WTC11 (cell line): Measurements from ENCODE around the gene SCD5. TPM values are rescaled to one million over a fixed set of nuclear protein-coding genes. Genes with fewer than 3 reads are reported as not detected.

Experiments used
- ATAC-seq: fragments of 200-7000 bp; cut with Tn5 transposase; 2 replicates; pipeline ENCODE4 v1.10.0; 2021; ENCODE audit warnings: mild to moderate bottlenecking, moderate library complexity
- CTCF ChIA-PET: fragments of 300-600 bp; sonication (Branson Sonifier 250); formaldehyde crosslinking; loops from one replicate; lab custom pipeline; 2021; ENCODE audit warnings: antibody characterized with exemption; lab: Charles Lee
- POLR2A ChIA-PET: fragments of 350-600 bp; sonication (Branson Sonifier 250); formaldehyde crosslinking; loops from one replicate; lab custom pipeline; 2021; ENCODE audit warnings: antibody characterized with exemption; lab: Charles Lee
- DNase-seq: peaks from one replicate; pipeline ENCODE4 v3.0.0; 2021; ENCODE audit warnings: low spot score
- H3K27ac Mint-ChIP-seq: 2 replicates; pipeline ENCODE4 v1.8.0; 2021; ENCODE audit warnings: mixed read lengths
- H3K27me3 Mint-ChIP-seq: 2 replicates; pipeline ENCODE4 v1.8.0; 2021; ENCODE audit warnings: low read depth, mild to moderate bottlenecking, moderate library complexity, mixed read lengths
- H3K36me3 Mint-ChIP-seq: 2 replicates; pipeline ENCODE4 v1.8.0; 2021; ENCODE audit warnings: mixed read lengths
- H3K4me1 Mint-ChIP-seq: 2 replicates; pipeline ENCODE4 v1.8.0; 2022; ENCODE audit warnings: mixed read lengths
- H3K4me3 Mint-ChIP-seq: 2 replicates; pipeline ENCODE4 v1.8.0; 2021; ENCODE audit warnings: mild to moderate bottlenecking, moderate library complexity, mixed read lengths
- H3K9me3 Mint-ChIP-seq: 2 replicates; pipeline ENCODE4 v1.8.0; 2021; ENCODE audit warnings: mixed read lengths
- CREB1 ChIP-seq: sonication (generic); formaldehyde crosslinking; IDR thresholded peaks from 2 replicates; pipeline ENCODE4 v1.8.0; 2023; ENCODE audit warnings: mild to moderate bottlenecking, missing genetic modification reagents
- CREM ChIP-seq: sonication (generic); formaldehyde crosslinking; IDR thresholded peaks from 2 replicates; pipeline ENCODE4 v1.8.1; 2022; ENCODE audit warnings: mild to moderate bottlenecking, missing genetic modification reagents, moderate library complexity
- EMX1 ChIP-seq: fragments of 250-450 bp; sonication (Bioruptor Pico); IDR thresholded peaks from 2 replicates; pipeline ENCODE4 v1.8.0; 2021; ENCODE audit warnings: mild to moderate bottlenecking
- ESRRA ChIP-seq: sonication (generic); formaldehyde crosslinking; IDR thresholded peaks from 2 replicates; pipeline ENCODE4 v1.8.1; 2022; ENCODE audit warnings: mild to moderate bottlenecking, missing genetic modification reagents, borderline replicate concordance
- ETV6 ChIP-seq: sonication (generic); formaldehyde crosslinking; IDR thresholded peaks from 2 replicates; pipeline ENCODE4 v1.8.1; 2022; ENCODE audit warnings: mild to moderate bottlenecking, missing genetic modification reagents
- FOXK1 ChIP-seq: sonication (generic); formaldehyde crosslinking; IDR thresholded peaks from 2 replicates; pipeline ENCODE4 v1.8.0; 2022; ENCODE audit warnings: mild to moderate bottlenecking, moderate library complexity, missing genetic modification reagents
- FOXP1 ChIP-seq: sonication (generic); formaldehyde crosslinking; IDR thresholded peaks from 2 replicates; pipeline ENCODE4 v1.8.0; 2022; ENCODE audit warnings: missing genetic modification reagents, mild to moderate bottlenecking, moderate library complexity, borderline replicate concordance
- JAZF1 ChIP-seq: fragments of 250-450 bp; sonication (Bioruptor Pico); IDR thresholded peaks from 2 replicates; pipeline ENCODE4 v1.9.0; 2021; ENCODE audit warnings: moderate library complexity, mild to moderate bottlenecking, inconsistent platforms
- JUN ChIP-seq: sonication (generic); formaldehyde crosslinking; IDR thresholded peaks from 2 replicates; pipeline ENCODE4 v1.8.0; 2023; ENCODE audit warnings: mild to moderate bottlenecking, missing genetic modification reagents
- NFYB ChIP-seq: sonication (generic); formaldehyde crosslinking; conservative IDR thresholded peaks from 2 replicates; pipeline ENCODE4 v1.8.0; 2022; ENCODE audit warnings: low read depth, missing genetic modification reagents
- NR1H2 ChIP-seq: sonication (generic); formaldehyde crosslinking; IDR thresholded peaks from 2 replicates; pipeline ENCODE4 v1.9.0; 2021; ENCODE audit warnings: mild to moderate bottlenecking, moderate library complexity, missing genetic modification reagents
- SOX15 ChIP-seq: fragments of 250-450 bp; sonication (Bioruptor Pico); IDR thresholded peaks from 2 replicates; pipeline ENCODE4 v1.9.0; 2021; ENCODE audit warnings: mild to moderate bottlenecking
- TCF7 ChIP-seq: sonication (generic); formaldehyde crosslinking; IDR thresholded peaks from 2 replicates; pipeline ENCODE4 v1.8.0; 2022; ENCODE audit warnings: mild to moderate bottlenecking, low read depth, missing genetic modification reagents, moderate library complexity
- ZNF138 ChIP-seq: sonication (generic); formaldehyde crosslinking; conservative IDR thresholded peaks from 2 replicates; pipeline ENCODE4 v1.8.1; 2022; ENCODE audit warnings: mild to moderate bottlenecking, moderate library complexity, missing genetic modification reagents
- ZNF263 ChIP-seq: sonication (generic); formaldehyde crosslinking; IDR thresholded peaks from 2 replicates; pipeline ENCODE4 v1.8.1; 2022; ENCODE audit warnings: low read depth, mild to moderate bottlenecking, moderate library complexity, missing genetic modification reagents
- ZNF423 ChIP-seq: fragments of 250-450 bp; sonication (Bioruptor Pico); IDR thresholded peaks from 2 replicates; pipeline ENCODE4 v2.1.2; 2022; ENCODE audit warnings: mild to moderate bottlenecking, moderate library complexity
- total RNA-seq: library from RNA; stranded (reverse); gene quantifications from 3 replicates; pipeline ENCODE4 v1.2.3, GENCODE V29; 2021
- TF ChIP-seq, protein P1 (sequence below): sonication (generic); formaldehyde crosslinking; IDR thresholded peaks from 2 replicates; pipeline ENCODE4 v1.8.0; 2022; ENCODE audit warnings: mild to moderate bottlenecking, missing genetic modification reagents
- TF ChIP-seq, protein P2 (sequence below): fragments of 250-450 bp; sonication (Bioruptor Pico); IDR thresholded peaks from 2 replicates; pipeline ENCODE4 v1.9.0; 2021; ENCODE audit warnings: mild to moderate bottlenecking
- TF ChIP-seq, protein P3 (sequence below): sonication (generic); formaldehyde crosslinking; IDR thresholded peaks from 2 replicates; pipeline ENCODE4 v1.8.1; 2023; ENCODE audit warnings: mild to moderate bottlenecking, missing genetic modification reagents
- TF ChIP-seq, protein P4 (sequence below): sonication (generic); formaldehyde crosslinking; IDR thresholded peaks from 2 replicates; pipeline ENCODE4 v1.8.1; 2022; ENCODE audit warnings: missing genetic modification reagents, borderline replicate concordance
- TF ChIP-seq, protein P5 (sequence below): fragments of 250-450 bp; sonication (Bioruptor Pico); conservative IDR thresholded peaks from 2 replicates; pipeline ENCODE4 v1.9.0; 2021; ENCODE audit warnings: mild to moderate bottlenecking
- TF ChIP-seq, protein P6 (sequence below): sonication (generic); formaldehyde crosslinking; IDR thresholded peaks from 2 replicates; pipeline ENCODE4 v1.8.0; 2023; ENCODE audit warnings: missing genetic modification reagents
- TF ChIP-seq, protein P7 (sequence below): sonication (generic); formaldehyde crosslinking; IDR thresholded peaks from 2 replicates; pipeline ENCODE4 v1.8.1; 2023; ENCODE audit warnings: mild to moderate bottlenecking, moderate library complexity, missing genetic modification reagents

The SCD5 gene
- total RNA-seq, 1 experiment from 2014 or later, result 6.3 TPM

DNA sequence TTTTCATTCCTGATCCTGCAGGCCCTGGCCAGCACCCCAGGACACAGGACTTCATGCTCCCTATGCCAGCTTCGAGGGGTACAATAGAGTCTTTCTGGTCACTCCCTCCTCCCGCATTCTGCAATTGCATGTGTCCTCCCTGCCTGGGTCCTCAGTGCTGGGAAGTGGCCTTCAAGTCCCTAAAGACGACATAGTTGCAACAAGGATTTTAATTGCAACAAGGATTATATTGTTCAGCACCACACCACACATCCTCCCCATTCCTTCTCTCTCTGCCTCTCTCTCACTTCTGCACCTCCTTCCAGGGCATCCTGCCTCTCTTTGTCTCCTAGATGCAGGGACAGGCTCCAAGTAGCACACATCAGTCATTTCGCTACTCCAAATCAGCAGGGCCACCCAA lies 25.5 kb downstream of the SCD5 start:
- no peak for ATAC-seq
- CTCF ChIA-PET, result no interaction called here
- TF ChIP-seq ETV6 (CRISPR knock-in tag) (no peak), CREB1 (CRISPR knock-in tag) (no peak), JAZF1 (CRISPR knock-in tag) (no peak), FOXK1 (CRISPR knock-in tag) (no peak), ESRRA (CRISPR knock-in tag) (no peak), TCF7 (CRISPR knock-in tag) (no peak), NFYB (CRISPR knock-in tag) (no peak), ZNF423 (CRISPR knock-in tag) (no peak)
- TF ChIP-seq, protein P1, sequence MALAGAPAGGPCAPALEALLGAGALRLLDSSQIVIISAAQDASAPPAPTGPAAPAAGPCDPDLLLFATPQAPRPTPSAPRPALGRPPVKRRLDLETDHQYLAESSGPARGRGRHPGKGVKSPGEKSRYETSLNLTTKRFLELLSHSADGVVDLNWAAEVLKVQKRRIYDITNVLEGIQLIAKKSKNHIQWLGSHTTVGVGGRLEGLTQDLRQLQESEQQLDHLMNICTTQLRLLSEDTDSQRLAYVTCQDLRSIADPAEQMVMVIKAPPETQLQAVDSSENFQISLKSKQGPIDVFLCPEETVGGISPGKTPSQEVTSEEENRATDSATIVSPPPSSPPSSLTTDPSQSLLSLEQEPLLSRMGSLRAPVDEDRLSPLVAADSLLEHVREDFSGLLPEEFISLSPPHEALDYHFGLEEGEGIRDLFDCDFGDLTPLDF (CRISPR knock-in tag), result no peak
- TF ChIP-seq, protein P2, sequence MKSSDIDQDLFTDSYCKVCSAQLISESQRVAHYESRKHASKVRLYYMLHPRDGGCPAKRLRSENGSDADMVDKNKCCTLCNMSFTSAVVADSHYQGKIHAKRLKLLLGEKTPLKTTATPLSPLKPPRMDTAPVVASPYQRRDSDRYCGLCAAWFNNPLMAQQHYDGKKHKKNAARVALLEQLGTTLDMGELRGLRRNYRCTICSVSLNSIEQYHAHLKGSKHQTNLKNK (CRISPR knock-in tag), result no peak
- TF ChIP-seq, protein P3, sequence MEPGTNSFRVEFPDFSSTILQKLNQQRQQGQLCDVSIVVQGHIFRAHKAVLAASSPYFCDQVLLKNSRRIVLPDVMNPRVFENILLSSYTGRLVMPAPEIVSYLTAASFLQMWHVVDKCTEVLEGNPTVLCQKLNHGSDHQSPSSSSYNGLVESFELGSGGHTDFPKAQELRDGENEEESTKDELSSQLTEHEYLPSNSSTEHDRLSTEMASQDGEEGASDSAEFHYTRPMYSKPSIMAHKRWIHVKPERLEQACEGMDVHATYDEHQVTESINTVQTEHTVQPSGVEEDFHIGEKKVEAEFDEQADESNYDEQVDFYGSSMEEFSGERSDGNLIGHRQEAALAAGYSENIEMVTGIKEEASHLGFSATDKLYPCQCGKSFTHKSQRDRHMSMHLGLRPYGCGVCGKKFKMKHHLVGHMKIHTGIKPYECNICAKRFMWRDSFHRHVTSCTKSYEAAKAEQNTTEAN, result no peak
- TF ChIP-seq, protein P4, sequence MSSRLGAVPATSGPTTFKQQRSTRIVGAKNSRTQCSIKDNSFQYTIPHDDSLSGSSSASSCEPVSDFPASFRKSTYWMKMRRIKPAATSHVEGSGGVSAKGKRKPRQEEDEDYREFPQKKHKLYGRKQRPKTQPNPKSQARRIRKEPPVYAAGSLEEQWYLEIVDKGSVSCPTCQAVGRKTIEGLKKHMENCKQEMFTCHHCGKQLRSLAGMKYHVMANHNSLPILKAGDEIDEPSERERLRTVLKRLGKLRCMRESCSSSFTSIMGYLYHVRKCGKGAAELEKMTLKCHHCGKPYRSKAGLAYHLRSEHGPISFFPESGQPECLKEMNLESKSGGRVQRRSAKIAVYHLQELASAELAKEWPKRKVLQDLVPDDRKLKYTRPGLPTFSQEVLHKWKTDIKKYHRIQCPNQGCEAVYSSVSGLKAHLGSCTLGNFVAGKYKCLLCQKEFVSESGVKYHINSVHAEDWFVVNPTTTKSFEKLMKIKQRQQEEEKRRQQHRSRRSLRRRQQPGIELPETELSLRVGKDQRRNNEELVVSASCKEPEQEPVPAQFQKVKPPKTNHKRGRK (CRISPR knock-in tag), result no peak
- TF ChIP-seq, protein P5, sequence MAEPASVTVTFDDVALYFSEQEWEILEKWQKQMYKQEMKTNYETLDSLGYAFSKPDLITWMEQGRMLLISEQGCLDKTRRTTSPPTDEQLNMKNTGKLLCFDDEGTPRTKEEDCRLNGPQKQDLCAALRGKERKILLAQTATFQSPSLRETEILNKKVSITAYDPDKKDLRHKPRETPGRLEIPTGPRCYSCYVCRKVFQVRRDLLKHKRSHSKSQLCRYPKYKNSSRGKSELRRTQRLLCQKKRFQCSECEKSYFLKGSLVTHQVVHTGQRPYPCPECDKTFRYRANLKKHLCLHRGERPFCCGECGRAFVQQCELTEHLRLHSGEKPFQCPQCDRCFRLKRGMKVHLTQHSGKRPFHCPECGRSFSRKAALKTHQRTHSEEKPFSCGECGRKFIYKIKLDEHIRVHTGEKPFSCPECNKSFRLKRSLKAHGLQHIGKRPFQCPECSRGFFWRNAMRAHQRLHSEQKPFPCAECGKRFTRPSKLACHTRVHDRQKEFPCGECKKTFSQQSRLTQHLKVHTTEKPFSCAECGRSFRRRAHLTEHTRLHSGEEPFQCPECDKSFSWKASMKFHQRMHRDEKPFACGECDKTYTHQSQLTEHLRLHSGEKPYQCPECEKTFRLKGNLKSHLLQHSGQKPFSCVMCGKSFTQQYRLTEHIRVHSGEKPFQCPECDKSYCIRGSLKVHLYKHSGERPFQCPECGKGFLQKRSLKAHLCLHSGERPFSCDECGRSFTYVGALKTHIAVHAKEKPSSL (CRISPR knock-in tag), result no peak
- TF ChIP-seq, protein P6, sequence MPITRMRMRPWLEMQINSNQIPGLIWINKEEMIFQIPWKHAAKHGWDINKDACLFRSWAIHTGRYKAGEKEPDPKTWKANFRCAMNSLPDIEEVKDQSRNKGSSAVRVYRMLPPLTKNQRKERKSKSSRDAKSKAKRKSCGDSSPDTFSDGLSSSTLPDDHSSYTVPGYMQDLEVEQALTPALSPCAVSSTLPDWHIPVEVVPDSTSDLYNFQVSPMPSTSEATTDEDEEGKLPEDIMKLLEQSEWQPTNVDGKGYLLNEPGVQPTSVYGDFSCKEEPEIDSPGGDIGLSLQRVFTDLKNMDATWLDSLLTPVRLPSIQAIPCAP, result no peak
- Mint-ChIP-seq H3K27me3 (peaks cover 10% of the 10 kb centered on the region), H3K27ac (no peak overlapping the region), H3K4me3 (no peak overlapping the region), H3K4me1 (no peaks in the 10 kb centered on the region), H3K9me3 (no peaks in the 10 kb centered on the region), H3K36me3 (no peaks in the 10 kb centered on the region)
- DNase-seq, result no peak
- POLR2A ChIA-PET, result no interaction called here

DNA sequence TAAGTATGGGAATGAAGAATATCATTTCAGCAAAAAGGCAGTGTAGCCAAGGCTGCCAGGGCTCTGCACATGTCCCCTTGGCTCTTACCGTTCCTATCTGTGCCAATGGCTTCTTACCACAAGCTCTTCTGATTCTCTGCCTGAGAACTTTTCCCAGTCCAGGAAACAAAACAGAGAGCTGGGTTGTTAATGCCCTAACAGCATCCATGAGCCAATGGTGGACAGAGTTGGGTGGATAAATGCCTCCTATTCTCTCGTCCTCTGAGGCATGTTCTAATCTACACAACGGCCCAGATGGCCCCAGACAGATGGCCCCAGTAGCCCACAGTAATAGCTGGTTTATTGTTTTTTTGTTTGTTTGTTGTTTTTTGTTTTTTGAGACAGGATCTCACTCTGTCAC lies 28.0 kb downstream of the SCD5 start:
- no peaks in the 10 kb centered on the region for H3K4me1 Mint-ChIP-seq
- ChIA-PET CTCF (interaction anchor here (1.7 kb wide), 1 partner anchor 32 kb away, joined by 5 read pairs; no protein-coding TSS in a partner anchor), POLR2A (interaction anchor here (0.6 kb wide), 1 partner anchor 198 kb away, joined by 3 read pairs; no protein-coding TSS in a partner anchor)
- H3K27ac Mint-ChIP-seq, result no peak overlapping the region
- no peak overlapping the region for H3K4me3 Mint-ChIP-seq
- H3K36me3 Mint-ChIP-seq, result peaks cover 8% of the 10 kb centered on the region
- no peak for ATAC-seq
- DNase-seq, result no peak
- H3K9me3 Mint-ChIP-seq, result peaks cover 14% of the 10 kb centered on the region
- TF ChIP-seq, protein P7, sequence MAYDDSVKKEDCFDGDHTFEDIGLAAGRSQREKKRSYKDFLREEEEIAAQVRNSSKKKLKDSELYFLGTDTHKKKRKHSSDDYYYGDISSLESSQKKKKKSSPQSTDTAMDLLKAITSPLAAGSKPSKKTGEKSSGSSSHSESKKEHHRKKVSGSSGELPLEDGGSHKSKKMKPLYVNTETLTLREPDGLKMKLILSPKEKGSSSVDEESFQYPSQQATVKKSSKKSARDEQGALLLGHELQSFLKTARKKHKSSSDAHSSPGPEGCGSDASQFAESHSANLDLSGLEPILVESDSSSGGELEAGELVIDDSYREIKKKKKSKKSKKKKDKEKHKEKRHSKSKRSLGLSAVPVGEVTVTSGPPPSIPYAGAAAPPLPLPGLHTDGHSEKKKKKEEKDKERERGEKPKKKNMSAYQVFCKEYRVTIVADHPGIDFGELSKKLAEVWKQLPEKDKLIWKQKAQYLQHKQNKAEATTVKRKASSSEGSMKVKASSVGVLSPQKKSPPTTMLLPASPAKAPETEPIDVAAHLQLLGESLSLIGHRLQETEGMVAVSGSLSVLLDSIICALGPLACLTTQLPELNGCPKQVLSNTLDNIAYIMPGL (CRISPR knock-in tag), result no peak
- TF ChIP-seq CREM (CRISPR knock-in tag), result no peak
- TF ChIP-seq ZNF138 (CRISPR knock-in tag), result no peak
- TF ChIP-seq FOXP1 (CRISPR knock-in tag), result no peak
- TF ChIP-seq NR1H2 (CRISPR knock-in tag), result no peak
- TF ChIP-seq ZNF263 (CRISPR knock-in tag), result no peak
- TF ChIP-seq SOX15 (CRISPR knock-in tag), result no peak
- TF ChIP-seq, protein P3, result no peak
- no peak for TF ChIP-seq JUN (CRISPR knock-in tag)
- TF ChIP-seq ZNF423 (CRISPR knock-in tag), result no peak
- TF ChIP-seq EMX1 (CRISPR knock-in tag), result no peak
- no peak for TF ChIP-seq NFYB (CRISPR knock-in tag)
- TF ChIP-seq, protein P2 (CRISPR knock-in tag), result no peak
- peaks cover 8% of the 10 kb centered on the region; the same call in 1 of the 2 replicates for H3K27me3 Mint-ChIP-seq
